ENCODE measurements around the gene ALPL. TPM values are rescaled to one million over a fixed set of nuclear protein-coding genes. Genes with fewer than 3 reads are reported as not detected.

Gene ALPL
- total and polyA plus RNA-seq, 9 of the 15 experiments (the other 6 are each of a cell fraction or from before 2014, with no cell fraction given), result 0.04 to 0.38 (median 0.18) TPM; not detected in 4

DNA sequence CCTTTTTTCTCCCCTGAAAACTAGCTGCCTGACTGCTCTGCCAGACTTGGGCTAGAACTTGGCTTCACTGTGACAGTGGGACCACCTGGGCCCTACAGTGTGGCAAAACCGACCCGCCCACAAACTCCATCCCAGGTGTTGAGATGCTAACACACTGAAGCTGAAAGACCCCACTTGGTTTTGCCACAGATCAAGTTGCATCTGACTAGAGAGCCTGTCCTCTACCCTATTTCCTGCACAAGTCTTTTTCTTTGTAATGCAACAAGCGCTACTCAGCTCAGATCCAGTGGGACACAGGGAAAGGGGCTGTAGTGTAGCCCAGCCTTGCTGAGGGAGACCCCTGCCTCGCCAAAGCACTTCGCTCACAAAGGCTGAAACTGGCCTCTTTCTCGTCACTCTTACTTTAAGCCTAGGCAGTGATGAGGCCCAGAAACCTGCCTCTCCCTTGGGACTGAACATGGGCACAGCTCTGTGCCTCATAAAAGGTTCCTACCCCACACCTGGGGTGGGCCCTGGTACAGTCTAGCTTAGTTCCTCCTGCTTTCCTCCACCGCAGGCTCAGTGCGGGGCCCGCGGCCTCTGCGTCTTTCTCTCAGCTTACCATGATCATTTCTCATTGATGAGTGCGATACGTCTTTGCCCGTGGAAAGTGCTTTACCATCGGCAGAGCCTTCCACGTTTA is 9.7 kb downstream of the ALPL start:
- no TSS peak for BruUV-seq (replicated peaks)
- WGBS (ENCODE audit: insufficient coverage, low coverage, missing lambda C conversion rate), result 20% methylated on average over 16 of the region's 16 CpGs
- TF ChIP-seq CEBPB (tag; IDR thresholded peaks at IDR 0.05) (no peak), L3MBTL2 (IDR thresholded peaks at IDR 0.05) (no peak), NCOR1 (IDR thresholded peaks at IDR 0.05) (no peak), ZNF165 (CRISPR knock-in tag; IDR thresholded peaks at IDR 0.05; ENCODE audit: borderline replicate concordance) (no peak), KDM1A (IDR thresholded peaks at IDR 0.05) (no peak), PTBP1 (IDR thresholded peaks at IDR 0.05; ENCODE audit: low read depth, low read length) (no peak), TFAP4 (CRISPR knock-in tag; IDR thresholded peaks at IDR 0.05; ENCODE audit: borderline replicate concordance) (no peak), ZNF717 (CRISPR knock-in tag; IDR thresholded peaks at IDR 0.05) (no peak), HIVEP1 (CRISPR knock-in tag; IDR thresholded peaks at IDR 0.05) (no peak), CHD1 (IDR thresholded peaks at IDR 0.05; ENCODE audit: low read length) (no peak), ZEB2 (IDR thresholded peaks at IDR 0.05) (no peak), RBM15 (IDR thresholded peaks at IDR 0.05; ENCODE audit: insufficient read depth, low read length) (no peak), NUFIP1 (IDR thresholded peaks at IDR 0.05; ENCODE audit: partially characterized antibody) (no peak), POU5F1 (IDR thresholded peaks at IDR 0.05; ENCODE audit: borderline replicate concordance, low read depth, low read length, partially characterized antibody) (no peak), SPI1 (IDR thresholded peaks at IDR 0.05; ENCODE audit: borderline replicate concordance, low read depth, low read length) (no peak)
- TF ChIP-seq, protein P1, sequence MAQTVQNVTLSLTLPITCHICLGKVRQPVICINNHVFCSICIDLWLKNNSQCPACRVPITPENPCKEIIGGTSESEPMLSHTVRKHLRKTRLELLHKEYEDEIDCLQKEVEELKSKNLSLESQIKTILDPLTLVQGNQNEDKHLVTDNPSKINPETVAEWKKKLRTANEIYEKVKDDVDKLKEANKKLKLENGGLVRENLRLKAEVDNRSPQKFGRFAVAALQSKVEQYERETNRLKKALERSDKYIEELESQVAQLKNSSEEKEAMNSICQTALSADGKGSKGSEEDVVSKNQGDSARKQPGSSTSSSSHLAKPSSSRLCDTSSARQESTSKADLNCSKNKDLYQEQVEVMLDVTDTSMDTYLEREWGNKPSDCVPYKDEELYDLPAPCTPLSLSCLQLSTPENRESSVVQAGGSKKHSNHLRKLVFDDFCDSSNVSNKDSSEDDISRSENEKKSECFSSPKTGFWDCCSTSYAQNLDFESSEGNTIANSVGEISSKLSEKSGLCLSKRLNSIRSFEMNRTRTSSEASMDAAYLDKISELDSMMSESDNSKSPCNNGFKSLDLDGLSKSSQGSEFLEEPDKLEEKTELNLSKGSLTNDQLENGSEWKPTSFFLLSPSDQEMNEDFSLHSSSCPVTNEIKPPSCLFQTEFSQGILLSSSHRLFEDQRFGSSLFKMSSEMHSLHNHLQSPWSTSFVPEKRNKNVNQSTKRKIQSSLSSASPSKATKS (CRISPR knock-in tag; IDR thresholded peaks at IDR 0.05), result no peak
- TF ChIP-seq, protein P2, sequence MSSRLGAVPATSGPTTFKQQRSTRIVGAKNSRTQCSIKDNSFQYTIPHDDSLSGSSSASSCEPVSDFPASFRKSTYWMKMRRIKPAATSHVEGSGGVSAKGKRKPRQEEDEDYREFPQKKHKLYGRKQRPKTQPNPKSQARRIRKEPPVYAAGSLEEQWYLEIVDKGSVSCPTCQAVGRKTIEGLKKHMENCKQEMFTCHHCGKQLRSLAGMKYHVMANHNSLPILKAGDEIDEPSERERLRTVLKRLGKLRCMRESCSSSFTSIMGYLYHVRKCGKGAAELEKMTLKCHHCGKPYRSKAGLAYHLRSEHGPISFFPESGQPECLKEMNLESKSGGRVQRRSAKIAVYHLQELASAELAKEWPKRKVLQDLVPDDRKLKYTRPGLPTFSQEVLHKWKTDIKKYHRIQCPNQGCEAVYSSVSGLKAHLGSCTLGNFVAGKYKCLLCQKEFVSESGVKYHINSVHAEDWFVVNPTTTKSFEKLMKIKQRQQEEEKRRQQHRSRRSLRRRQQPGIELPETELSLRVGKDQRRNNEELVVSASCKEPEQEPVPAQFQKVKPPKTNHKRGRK (tag; IDR thresholded peaks at IDR 0.05), result no peak
- TF ChIP-seq, protein P3, sequence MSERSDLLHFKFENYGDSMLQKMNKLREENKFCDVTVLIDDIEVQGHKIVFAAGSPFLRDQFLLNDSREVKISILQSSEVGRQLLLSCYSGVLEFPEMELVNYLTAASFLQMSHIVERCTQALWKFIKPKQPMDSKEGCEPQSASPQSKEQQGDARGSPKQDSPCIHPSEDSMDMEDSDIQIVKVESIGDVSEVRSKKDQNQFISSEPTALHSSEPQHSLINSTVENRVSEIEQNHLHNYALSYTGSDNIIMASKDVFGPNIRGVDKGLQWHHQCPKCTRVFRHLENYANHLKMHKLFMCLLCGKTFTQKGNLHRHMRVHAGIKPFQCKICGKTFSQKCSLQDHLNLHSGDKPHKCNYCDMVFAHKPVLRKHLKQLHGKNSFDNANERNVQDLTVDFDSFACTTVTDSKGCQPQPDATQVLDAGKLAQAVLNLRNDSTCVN (CRISPR knock-in tag; IDR thresholded peaks at IDR 0.05), result no peak

More for the DNA sequence above, 9.7 kb downstream of the ALPL start:
- Histone ChIP-seq H3K4me3 (no peak overlapping the region), H3K79me2 (ENCODE audit: control insufficient read depth, insufficient read depth, low read length) (no peaks in the 10 kb centered on the region), H2AFZ (ENCODE audit: low read depth, low read length) (no peak overlapping the region), H3K4me2 (ENCODE audit: insufficient read depth, low read length) (no peak overlapping the region), H3K9me3 (replicated peaks; ENCODE audit: control insufficient read depth, insufficient read depth, low read depth, low read length) (no peaks in the 10 kb centered on the region), H3K9me1 (ENCODE audit: control insufficient read depth, insufficient read depth, low read length) (no peaks in the 10 kb centered on the region), H3K27me3 (ENCODE audit: control insufficient read depth in 2 of 2, insufficient read depth in 2 of 2, low read length in 2 of 2) (peaks cover 25 to 72% of the 10 kb centered on the region in 2 experiments; a peak in 4 of 5 replicates), H3K27ac (ENCODE audit: extremely low read depth, low read depth, low read length) (no peak overlapping the region), H4K20me1 (replicated peaks; ENCODE audit: control insufficient read depth, insufficient read depth, low read length) (0 out of 2 replicates have a peak, but pooled peaks cover 3% of the 10 kb centered on the region), H3K9ac (ENCODE audit: insufficient read depth in 1 of 2, low read depth in 2 of 2, low read length in 2 of 2) (no peak overlapping the region), H3K36me3 (ENCODE audit: control insufficient read depth, insufficient read depth, low read length) (no peaks in the 10 kb centered on the region), H3K4me1 (replicated peaks in 1 of 2; ENCODE audit: control insufficient read depth in 2 of 2, insufficient read depth in 2 of 2, low read length in 2 of 2) (no peaks in the 10 kb centered on the region)
- DNase-seq (ENCODE audit: extremely low read depth in 1 of 4, low spot score in 3 of 4) (no peak), FAIRE-seq (no peak), ATAC-seq (no peak)
- ChIA-PET POLR2A (interaction anchor here (0.6 to 1.7 kb wide), 2 partner anchors 12 to 129 kb away, joined by 5 read pairs; no protein-coding TSS in a partner anchor), CTCF (ENCODE audit: low intra/inter-chr PET ratio) (no interaction called here)
- in situ Hi-C loops (cut with MboI), result loop anchor here (25.0 kb wide), 1 partner anchor 143 kb away; the partner anchor contains the start of gene RAP1GAP
- intact Hi-C loops (cut with micrococcal nuclease), result loop anchor here (10.0 kb wide), 2 partner anchors 76 to 446 kb away; no protein-coding TSS in a partner anchor
